Activated T-cell treated with anti-CD3 and anti-CD28 coated beads, Interleukin-2, amount 50 U/mL, for 1 hour (primary cell): Measurements from ENCODE around the gene CAMK1D.
"Not testable (repeated sequence)": the region's sequence is repeated elsewhere in the genome, so short reads cannot be mapped to it uniquely, and the experiment has no call there.

Experiments
- DNase-seq: peaks from one replicate; pipeline ENCODE4 v3.0.0-alpha.2; 2020

Gene CAMK1D

DNA sequence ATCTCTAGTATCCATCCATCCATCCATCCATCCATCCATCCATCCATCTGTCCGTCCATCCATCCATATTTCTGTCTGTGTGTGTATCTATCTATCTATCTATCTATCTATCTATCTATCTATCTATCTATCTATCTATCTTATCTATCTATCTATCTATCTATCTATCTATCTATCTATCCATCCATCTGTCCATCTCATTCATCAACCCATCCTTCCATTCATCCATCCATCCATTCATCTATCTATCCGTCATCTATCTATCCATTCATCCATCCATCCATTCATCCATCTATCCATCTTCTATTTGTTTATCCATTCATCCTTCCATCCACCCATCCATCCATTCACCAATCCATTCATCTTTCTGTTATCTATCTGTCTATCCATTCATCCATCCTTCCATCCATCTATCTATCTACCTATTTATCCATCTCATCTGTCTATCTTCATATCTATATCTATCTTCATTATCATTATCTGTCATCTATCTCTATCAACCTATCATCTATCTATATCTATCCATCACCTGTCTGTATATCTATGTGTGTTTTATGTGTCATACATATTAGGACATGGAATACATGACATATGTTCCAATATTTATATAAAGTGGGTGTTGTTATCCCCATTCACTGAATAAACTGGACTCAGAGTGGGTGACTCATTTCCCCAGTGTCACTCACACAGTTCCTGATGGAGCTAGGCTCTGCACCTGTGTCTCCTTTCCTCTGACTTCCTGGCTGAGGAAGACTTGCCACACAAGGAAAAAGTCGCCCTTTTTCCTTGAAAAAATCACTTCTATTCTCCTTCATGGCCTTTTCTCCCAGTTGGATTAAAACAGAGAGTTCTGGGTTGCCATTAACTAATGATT lies 452.1 kb downstream of the CAMK1D start:
- DNase-seq = no peak

- DNase-seq = no peak
Measured at GRCh38 chr10:12803776-12804175, 454.4 kb downstream of the CAMK1D start.

DNA sequence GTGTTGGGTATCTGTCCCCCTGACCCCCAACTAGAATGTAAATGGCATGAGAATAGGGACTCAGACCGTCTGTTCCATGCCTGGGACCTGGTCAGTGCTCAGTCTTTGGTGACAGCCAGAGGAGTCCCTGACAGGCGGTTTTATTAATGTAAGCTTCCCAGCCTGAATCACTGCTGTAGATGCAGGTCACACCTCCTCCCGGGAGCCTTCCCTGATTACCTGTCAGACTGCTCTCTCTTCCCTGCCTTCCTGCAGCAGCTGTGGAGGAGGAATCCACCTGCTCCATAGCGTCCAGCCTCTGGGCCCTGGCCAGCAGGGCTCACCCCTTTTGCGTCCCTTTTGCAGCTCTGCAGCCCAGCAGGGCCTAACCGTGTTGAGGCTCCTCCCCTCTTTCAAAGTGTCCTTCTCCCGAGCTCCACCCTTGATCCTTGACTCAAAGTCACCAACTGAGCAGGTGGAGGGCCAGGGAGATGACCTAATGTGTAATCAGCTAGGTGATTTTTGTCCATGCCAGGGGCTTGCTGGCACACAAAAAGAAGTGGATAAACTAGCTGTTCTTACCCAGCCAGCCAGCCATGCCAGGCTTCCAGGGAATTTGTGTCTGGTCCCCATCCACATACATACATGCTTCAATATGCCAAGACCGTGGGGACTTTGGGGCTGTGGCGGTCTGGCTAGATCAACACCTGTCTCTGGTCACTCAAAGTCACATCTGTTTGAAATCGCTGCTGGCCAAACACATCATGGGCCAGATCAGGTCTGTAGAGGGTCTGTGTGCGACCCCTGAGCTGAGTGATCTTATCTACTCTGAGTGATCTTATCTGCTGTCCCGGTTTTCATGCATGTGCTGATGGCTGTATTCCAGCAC lies 457.1 kb downstream of the CAMK1D start:
- no peak for DNase-seq

DNA sequence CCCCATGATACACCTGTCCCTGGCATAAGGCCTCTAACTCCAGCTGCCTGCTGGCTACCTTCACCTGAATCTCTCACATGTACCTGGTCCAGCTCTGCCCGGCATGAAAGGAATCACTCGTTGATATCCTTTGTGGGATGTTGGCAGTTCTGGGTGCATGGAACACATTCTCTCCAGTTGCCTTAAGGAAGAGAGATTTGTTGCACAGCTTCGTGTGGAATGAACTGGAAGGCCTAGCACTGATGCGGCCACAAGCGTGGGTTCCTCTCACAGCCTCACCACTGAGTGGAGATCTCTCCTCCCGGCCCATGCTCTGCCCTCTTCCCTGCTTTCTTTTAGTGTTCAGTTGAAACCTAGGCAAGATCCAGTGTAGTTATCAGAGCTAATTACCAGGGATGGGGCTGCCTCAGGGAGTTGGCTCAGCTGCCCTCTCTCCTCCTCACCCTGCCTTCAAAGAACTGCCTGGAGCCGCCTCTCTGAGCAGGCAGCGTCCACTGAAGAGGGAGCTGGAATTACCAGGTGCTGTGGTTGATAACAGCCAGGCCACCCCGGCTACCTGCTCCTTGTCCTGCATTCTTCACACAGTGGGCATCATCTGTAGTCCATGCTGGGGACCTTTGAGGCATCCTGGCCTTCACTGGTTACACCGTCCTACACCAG lies 457.9 kb downstream of the CAMK1D start:
- DNase-seq = no peak

DNA sequence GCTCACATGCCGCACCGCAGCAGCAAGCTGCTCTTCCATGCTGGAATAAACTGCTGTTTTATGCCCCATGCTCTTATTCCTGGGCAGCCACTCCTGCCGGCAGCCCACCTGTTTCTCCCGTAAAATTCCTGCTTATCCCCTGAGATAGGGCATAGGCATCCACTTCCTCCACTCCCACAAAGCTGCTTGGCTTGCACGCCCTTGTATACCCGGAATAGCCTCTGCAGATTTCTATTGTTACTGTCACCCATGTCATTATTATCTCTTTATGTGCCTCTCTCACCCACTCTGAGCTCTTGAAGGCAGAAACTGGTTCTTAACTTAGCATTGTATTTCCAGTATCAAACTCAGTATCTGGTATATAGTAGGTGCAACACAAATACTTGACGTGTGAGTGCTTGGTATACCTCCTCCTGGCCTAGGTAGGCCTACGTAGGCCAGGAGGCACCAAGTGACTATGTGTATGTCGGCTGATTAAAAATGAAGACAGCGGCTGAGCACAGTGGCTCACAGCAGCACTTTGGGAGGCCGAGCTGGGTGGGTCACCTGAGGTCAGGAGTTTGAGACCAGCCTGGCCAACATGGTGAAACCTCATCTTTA lies 458.8 kb downstream of the CAMK1D start:
- DNase-seq = no peak

- DNase-seq = not testable (repeated sequence)
Measured at GRCh38 chr10:12810046-12810445, 460.7 kb downstream of the CAMK1D start.

- DNase-seq = no peak
Measured at GRCh38 chr10:12811826-12812225, 462.5 kb downstream of the CAMK1D start.

DNA sequence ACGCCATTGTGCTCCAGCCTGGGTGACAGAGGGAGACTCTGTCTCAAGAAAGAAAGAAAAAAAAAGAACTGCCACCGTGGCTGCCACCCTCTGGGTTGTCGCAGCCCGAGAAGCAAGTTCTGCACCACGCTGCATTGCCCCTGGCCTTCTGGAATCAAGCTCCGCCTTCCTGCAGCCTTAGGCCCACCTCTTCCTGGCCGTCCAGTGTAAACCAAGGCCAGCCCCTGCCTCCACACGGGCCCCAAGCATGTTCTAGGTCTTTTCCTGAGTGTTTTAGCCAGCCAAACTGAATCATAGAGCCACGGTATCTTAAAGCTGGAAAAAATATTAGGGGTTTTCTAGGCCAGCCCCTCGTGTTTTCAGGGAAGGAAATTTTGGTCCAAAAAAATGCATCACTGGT lies 463.2 kb downstream of the CAMK1D start:
- no peak for DNase-seq

DNA sequence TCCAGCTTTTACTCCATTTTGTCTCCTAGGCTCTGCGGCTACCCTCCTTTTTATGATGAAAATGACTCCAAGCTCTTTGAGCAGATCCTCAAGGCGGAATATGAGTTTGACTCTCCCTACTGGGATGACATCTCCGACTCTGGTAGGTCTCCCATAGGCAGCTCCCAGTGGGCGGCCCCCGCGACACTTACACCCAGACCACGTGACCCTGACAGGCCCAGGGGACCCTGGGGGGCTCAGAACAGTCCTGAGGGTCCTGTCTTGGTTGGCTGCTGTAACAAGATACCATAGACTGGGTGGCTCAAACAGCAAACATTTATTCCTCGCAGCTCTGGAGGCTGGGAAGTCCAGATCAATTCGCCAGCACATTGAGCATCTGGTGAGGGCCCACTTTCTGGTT lies 464.8 kb downstream of the CAMK1D start:
- no peak for DNase-seq

GRCh38 chr10:12819071-12819470 lies 469.7 kb downstream of the CAMK1D start:
- DNase-seq = no peak

DNA sequence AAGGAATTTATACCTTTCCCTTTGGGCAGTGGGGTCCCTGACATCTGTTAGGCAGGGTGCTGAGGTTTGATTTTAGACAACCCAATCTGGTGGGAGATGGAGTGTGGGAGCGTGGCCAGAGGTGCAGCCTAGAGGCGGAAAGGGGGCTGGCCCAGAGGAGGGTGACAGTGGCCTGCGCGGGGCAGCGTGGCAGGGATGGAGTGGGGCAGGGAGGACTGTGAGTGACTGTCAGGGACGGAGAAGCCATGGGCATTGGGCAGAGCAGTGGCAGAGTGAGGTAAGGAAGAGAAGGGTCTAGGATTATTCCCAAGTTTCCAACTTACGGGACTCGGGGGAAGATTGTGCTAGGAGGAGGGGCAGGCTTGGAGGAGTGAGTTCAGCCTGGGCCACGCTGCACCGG lies 470.3 kb downstream of the CAMK1D start:
- DNase-seq = no peak

DNA sequence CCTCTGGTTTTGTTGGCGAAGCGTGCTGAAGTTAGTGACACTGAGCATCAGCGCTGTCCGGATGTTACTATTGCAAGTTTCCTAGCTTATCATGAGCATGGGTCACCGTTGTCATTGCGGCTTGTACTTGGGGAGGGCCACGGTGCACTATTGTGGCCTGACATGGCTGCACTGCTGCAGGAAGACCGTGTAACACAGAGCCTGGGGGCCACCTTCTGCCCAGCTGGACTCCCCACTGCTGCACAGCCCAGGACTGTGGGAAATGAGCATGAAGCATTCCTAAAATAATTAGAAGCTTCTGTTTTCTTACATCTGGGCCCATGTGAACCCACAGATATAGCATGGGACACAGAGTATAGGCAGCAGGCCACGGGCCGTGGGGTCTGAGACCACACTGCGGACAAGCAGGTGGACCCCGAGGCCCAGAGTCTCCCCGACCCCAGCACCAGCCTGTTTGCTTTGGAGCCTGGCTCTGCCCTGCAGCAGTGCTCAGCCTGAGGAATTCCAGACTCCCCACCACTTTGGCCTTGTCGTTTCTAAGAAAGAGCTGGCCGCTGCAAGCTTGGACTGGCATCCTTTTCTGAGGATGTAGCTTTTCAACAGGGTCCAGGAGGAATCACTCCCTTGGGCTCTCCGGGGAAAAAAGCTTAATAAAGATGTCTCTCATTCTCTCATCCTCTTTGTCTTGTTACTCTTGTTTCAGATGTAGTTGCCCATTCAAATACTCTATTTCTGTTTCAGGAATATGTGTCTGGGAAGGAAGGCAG lies 473.0 kb downstream of the CAMK1D start:
- no peak for DNase-seq

DNA sequence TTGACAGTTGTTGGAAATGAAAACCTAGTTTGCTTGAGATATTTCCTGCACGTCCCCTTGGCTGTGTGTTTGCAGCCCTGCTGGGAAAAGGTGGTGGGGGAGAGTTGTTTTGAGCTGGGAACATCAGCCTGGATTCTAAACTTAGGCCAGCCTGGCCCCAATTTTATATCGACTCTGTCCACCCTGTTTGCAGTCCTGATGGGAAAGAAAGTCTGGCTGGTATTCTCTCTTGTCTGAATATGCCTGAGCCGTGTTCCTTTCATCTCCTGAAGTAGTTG lies 473.5 kb downstream of the CAMK1D start:
- no peak for DNase-seq

DNA sequence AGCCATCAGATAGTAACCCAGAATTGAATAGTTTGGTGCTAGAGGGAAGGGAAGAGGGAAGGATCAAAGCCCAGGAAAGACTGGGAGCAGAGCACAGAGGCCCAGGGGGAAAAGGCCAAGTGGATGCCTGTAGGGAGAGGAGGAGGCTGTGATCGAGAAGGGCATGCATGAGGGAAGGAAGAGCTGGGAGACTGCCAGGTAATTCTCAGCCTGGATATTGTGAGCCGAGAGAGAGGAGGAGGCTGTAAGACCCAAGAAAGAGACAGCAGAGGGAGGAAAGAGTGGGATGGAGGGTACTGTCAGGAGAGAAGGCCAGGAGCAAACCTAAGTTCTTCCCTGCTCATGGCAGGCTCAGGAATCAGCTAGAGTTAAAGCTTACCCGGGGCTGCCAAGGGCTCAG lies 474.0 kb downstream of the CAMK1D start:
- no peak for DNase-seq

DNA sequence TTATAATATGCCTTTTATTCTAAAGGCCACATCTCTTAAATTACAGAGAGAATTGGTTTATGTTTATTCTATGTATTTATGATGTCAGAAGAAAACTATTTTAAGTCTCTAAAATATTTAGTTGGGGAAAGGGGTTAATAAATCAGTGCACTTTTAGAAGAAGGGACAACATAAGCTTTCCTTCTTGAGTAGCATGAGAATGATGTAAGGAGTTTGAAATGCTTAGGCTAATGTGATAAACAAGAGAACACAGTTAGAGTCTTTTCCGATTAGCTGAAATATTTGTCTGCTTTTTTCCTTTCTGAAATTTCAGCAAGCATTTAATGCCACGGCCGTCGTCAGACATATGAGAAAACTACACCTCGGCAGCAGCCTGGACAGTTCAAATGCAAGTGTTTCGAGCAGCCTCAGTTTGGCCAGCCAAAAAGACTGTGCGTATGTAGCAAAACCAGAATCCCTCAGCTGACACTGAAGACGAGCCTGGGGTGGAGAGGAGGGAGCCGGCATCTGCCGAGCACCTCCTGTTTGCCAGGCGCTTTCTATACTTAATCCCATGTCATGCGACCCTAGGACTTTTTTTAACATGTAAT lies 476.0 kb downstream of the CAMK1D start:
- no peak for DNase-seq

- DNase-seq = no peak
Measured at GRCh38 chr10:12826800-12827372, 477.5 kb downstream of the CAMK1D start.

DNA sequence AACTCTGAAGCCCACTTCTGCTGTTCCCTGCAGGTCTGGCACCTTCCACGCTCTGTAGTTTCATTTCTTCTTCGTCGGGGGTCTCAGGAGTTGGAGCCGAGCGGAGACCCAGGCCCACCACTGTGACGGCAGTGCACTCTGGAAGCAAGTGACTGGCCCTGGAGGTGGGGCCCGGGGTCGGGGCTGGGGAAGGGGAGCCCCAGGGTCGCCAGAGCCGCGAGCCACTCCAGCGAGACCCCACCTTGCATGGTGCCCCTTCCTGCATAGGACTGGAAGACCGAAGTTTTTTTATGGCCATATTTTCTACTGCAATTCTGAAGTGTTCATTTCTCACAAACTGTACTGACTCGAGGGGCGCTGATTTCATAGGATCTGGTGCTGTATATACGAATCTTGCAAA lies 479.4 kb downstream of the CAMK1D start:
- no peak for DNase-seq

- no peak for DNase-seq
Measured at GRCh38 chr10:12829831-12830390, 480.6 kb downstream of the CAMK1D start.

GRCh38 chr10:12832096-12832495 lies 482.7 kb downstream of the CAMK1D start:
- no peak for DNase-seq

GRCh38 chr10:12833451-12833850 lies 484.1 kb downstream of the CAMK1D start:
- no peak for DNase-seq

DNA sequence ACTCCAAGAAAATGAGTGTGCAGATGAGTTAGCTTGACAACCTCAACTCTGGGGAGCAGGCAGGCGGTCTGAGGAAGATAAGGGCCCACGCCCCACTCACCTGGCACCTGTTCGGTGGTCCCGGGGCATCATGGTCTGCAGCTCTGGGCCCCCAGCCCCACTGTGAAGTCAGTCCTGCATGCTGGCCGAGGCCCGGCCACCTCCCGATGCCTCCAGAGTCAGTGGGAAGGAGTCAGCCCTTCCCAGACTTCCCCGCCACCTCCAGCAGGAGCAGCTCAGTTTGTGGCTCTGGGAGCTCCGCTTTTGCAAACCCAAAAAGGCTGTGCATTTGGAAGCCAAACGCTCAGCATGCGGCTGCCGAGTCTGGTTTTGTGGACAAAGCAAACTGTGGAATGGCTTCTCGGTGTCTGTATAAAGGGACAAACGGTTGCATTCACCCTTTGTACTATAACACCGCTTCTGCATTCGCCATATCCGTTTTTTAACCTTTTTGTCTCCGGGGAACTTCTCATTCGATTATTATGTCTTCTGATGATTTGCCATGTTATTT lies 484.8 kb downstream of the CAMK1D start:
- no peak for DNase-seq
